HG03060 (cell line): ENCODE measurements around the gene ARF1.
A peak's percentile ranks its signal among the peaks of the same experiment; 100 is the strongest.
"Not testable (repeated sequence)": the region's sequence is repeated elsewhere in the genome, so short reads cannot be mapped to it uniquely, and the experiment has no call there.

Source experiments
- ATAC-seq: cut with Tn5 transposase; IDR thresholded peaks from one replicate; pipeline ENCODE4 v1.9.1; 2021; ENCODE audit warnings: low read depth, moderate number of reproducible peaks; ENCODE audit not compliant: unreplicated experiment

ARF1 gene

DNA sequence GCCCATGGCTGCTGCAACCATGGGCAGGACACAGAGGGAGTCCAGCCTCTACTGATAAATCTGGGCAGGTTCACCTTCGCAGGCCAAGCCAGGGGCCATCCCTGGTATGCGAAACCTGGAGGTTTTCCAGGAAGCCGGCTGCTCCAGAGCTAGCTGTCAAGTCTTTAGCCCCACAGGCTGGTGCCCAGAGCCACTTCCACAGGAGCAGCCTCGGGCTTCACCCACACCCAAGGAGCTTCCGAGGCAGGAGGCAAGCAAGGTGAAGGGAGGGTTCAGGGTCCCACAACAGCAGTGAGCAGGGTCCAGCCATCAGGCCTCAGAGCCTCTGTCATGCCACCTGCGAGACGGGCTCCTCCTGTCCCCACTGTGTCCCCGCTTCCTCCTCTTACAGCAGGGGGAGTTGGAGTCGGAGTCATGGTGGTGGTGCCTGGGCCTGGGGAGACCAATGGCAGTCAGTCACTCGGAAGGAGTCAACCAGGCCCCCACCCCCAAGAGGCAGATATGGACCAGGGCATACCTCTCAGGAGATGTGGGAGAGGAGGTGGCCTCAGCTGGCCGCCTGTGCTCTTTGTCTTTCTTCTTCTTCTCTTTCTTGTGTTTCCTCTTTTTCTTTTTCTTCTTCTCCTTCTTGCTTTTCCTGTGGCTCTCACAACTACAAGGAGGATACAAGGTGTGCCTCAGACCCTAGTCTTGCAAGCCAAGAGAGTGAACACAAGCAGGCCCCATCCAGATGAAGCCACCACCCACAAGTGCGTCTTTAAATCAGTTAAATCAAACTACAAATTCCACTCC, 18.5 kb downstream of the ARF1 start:
- no peak for ATAC-seq

DNA sequence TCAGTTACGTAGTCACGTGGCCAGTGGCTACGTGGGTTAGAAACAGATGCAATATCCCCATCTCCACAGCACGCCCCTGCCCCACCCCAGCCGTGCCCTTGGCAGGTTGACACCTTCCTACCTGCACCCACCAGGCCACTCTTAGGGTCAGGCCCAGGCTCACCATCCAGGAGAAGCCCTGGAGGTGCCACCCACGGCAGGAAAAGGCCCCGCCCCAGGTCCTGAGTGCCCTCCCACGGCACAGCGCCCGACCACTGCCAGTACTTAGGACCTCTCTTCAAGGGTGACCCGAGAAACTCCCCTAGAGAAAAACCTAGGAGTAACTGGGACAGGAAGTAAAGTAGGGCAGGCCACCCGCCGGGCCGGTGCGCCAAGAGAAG, 19.1 kb downstream of the ARF1 start:
- ATAC-seq = no peak

DNA sequence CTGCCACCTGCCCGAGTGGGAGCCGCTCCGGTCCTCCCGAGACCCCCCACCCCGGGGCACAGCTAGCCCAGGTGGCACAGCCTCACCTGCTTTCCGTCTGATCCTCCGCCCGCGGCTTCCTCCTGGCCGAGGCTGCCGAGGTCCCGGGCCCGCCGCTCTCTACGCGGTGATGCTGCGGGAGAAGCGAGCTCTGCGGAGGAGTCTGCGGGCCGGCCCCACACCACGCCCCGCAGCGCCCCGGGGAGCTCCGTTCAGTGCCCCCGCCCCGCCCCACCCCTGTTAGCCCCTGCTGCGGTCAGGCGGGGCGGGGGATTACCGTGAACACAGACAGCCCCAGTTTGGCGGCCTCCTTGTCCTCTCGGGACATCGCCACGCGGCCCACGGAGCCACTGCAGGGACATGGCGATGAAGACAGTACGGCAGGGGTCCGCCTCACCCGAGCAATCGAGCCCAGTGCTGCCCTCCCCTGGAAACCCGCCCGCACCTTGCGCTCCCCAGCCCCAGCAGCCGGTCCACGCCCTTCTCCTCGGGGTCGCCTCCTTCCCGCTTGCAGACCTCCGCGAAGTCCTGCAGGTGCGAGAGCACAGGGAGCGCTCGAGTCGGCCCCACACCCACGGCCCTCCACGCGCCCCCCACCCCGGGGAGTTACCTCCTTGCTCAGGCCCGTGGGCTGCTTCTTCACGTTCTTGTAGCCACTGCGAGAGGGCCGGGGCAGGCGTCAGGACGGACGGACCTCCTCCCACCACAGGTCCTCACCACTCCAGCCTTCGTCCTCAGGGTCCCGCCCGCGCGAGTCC, 19.7 kb downstream of the ARF1 start:
- ATAC-seq = no peak

DNA sequence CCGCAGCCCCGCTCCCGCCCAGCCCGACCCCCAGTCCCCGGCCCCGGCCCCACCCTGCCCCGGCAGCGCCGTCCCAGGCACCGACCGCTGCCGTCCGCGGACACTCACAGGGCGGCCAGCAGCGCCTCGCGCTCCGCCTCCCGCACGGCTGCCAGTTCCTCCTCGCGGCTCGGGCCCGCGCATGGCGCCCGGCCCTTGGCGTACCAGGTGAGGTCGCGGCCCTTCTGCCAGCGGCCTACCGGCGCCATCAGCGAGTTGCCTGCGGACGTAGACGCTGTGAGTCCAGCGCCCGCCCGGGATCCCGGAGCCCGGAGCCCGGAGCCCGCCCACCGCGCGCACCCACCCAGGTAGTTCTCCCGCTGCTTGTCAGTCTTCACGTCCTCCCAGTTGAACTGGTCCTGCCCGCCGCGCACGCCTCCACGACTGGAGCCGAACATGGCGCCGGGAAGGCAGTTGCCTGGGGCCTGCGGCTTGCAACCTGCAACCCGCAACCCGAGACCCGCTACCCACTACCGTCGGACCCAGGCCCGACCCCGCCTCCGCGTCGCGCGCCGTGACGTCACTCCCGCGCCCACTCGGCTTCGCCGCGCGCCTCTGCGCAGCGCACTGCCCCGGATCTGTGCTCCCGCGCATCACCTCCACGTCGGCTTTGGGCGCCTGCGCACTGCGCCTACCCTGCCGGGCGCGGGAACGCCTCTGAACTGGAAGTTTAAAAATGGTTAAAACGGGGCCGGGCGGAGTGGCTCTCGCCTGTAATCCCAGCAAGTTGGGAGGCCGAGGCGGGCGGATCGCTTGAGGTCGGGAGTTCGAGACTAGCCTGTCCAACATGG, 20.5 kb downstream of the ARF1 start, which contains the start of gene C1orf35:
TSS of gene C1orf35 (minus strand) at position 535 of the 830 bp plus-strand sequence. CDS start at position 437, 98 bp downstream.
- peak; percentile 47 for ATAC-seq

DNA sequence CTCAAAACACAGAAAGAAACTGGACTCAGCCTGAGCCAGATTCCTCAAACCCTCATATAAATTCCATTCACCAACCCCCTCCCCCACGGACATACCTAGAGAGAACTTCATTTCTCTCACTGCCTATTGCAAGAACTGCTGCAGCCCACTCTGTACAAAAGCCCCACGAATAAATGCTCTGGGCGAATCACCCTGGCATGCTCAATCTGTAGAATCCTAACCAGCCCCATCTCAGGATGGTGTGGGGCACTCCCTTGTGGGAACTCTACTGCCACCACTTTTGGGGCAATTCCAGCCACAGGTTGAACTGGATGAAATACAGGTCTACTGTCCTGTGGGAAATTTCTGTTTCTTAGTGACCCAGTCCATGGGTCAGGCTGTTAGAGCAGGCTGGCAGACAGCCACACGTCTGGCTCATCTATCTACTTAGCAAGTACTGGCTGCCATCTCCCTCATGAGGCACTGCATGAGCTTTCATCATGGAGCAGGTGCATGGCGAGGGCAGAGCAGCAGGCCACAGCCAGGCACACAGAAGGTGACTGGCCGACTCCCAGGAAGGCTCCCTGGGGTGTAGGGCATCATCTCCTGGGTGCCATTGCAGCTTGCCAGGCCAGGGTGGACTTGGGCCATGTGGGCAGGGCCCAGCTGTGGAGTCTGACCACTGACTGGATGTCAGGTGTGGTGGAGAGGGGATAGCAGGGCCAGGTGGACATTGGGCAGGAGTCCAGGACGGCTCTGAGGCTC, 22.2 kb downstream of the ARF1 start:
- no peak for ATAC-seq

DNA sequence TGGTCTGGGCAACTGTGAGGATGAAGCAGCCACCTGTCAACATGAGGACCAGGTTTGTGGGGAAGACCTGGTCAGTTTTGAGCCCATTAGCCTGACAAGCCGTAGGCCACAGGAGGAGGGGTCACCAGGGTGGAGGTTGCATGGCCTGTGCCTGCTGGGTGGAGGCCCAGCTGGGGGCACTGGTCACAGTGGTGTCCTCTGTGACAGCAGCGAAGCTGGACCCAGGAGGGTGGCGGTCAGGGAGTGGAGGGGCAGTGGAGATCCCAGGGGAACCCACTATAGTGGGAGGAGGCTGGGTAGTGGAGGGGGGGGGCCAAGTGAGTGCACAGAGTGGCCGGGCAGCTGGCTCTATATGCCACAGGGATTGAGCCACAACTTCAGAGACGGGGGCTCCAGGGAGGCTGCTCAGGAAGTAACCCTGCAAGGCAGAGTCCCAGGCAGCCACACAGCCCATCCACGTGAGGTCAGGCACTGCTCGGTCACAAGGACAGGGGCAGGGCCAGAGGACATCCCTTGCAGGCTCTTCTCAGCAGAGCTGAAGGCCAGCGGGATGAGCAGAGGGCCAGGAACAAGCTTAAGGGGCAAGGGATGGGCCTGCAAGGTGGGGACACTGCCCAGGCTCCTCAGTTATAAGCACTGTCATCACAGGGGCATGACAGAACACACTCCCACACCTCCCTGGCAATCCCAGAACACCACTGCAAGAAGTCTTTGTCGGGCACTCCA, 22.9 kb downstream of the ARF1 start:
- no peak for ATAC-seq

DNA sequence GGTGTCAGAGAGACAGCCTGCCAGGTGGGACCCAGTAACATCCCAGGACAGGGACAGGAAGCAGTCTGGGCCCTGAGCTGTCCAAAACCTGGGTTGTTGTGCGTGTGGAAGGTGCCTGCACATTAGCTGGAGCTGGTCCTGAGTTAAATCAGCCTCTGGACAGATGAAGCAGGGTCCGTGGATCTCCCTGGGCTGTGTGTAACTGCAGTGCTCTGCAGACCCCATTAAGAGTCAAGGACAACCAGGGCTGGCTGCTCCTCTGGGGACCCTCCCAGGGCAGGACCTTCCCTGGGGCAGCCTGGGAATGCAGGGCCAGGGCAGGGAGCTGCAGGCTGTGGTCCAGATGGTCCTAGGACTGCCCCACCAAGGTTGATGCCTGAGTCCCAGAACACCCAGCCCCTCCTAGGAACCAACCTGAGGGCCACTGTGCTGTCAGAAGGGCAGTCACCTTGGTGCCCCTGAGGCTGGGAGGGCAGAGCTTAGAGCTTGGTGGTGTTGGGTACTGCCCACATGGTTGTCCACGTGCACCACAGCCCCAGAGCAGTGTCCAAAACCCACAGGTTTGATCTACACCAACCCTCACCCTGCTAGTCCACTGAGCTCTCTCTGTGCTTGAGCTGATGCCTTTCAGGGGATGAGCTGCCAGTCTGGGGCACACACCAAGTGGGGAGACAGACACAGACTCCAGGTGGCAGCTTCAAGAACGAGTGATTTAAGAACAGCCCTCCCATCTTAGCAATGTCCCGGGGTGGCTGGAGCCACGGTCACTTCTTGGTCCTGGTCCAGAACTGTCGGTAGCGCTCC, 23.7 kb downstream of the ARF1 start:
- ATAC-seq = no peak

DNA sequence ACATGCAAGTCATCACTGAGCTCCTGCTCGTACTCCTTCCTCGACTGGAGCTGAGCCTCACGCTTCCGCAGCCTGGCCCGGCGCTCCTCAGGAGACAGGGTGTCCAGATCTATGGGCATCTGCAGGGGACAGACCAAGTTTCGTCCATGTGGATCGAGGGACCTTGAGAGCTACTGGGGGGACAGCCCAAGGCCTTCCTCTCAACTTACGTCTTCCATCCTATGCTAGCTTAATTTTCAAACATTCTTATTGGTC, 24.2 kb downstream of the ARF1 start:
- ATAC-seq = no peak

DNA sequence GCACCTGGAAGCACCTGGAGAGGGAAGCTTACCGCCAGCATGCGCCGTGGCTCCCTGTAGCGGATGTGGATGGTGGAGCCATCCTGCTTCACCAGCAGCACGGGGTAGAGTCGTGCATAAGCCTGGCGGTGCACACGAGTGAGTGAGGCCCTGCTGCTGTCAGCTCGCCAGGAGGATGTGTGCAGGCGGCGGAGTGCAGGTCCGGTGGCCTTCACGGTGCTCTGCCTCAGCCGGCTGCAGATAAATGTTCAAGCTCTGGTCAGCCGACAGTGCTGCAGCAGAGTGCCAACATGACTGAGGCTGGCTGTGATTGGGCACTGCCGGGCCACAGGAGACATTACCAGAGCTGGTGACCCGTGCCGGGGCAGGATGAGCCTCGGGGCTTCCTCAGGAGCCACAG, 25.1 kb downstream of the ARF1 start:
- no peak for ATAC-seq

DNA sequence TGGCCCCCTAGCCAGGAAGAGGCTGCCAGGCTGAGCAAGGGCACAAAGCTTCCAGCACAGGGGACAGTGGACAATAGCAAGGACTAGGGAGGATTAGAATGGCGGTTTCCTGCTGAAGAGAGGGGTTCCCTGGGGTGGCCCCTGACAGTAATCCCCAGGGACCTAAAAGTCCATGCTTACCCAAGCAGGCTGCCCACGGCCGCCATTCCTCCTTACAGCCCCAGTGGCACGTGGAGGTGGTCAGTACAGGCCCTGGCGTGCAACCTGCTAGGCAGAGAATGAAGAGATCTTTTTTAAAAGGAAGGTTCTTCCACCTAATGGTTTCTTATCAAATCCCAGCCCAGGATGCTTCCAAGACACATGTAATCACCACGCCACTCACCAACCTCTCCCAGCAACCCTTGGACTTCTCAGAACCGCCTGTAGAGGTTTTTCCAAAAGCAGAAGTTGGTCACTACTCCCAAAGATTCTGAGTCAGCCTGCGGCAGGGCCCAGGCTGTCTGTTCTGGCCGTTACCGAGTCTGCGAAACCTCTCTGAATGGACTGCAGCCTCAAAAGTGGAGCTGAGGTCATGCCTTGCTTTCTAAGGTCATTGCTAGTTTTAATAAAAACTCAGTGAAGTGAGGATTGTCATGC, 25.7 kb downstream of the ARF1 start:
- ATAC-seq = no peak

DNA sequence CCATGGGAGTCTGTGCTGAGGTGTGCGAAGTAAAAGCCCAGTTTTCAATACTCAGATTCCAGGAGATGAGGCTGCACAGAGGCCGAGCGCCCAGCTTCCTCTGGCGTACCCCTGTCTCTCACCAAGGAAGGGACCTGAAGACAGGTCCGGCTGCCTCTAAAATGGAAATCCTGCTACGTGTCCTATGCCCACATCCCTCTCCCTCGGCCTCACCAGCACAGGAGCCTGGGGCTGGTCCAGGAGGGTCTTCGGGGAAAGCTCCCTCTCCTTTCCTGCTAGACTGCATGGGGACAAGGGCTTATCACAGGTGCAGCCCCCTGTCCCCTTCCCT, 26.2 kb downstream of the ARF1 start:
- peak; percentile 7 for ATAC-seq

DNA sequence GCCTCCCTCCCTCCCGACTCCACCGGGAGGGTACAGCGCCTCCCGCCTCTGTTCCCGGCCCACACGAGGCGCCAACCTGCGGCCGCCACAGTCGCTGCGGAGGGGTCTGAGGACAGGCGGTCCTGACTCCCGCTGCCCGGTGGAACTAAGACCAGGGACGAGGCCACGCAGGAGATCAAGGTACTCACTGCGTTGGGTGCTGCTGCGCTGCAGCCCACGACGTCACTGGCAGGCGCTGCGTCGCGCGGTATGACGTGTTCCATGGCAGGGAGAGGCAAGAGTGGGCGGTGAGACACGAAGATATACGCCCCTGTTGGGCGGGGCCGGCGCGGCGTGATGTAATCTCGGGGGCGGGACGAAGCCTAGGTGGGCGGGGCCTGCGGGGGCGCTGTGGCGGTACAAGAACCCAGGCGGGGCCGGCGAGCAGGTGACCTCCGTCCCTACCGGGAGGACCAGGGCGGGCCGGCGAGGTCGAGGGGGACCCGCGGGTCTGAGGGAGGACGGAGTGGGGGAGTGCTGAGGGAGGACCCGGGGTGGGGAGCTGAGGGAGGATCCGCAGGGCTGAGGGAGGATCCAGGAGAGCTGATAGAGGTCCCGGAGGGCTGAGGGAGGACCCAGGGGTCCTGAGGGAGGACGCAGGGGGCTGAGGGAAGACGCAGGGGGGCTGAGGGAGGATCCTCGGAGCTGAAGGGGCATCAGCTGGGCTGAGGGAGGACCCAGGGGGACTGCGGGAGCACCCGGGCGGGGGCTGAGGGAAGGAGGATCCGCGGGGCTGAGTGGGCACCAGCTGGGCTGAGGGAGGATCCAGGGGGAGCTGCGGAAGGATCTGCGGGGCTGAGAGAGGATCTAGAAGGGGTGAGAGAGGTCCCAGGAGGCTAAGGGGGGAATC, 26.8 kb downstream of the ARF1 start, which contains the start of gene MRPL55:
TSS of gene MRPL55 (minus strand) at position 227 of the 889 bp plus-strand sequence. CDS start 1,039 bp downstream, outside the sequence.
- ATAC-seq = peak; percentile 84

DNA sequence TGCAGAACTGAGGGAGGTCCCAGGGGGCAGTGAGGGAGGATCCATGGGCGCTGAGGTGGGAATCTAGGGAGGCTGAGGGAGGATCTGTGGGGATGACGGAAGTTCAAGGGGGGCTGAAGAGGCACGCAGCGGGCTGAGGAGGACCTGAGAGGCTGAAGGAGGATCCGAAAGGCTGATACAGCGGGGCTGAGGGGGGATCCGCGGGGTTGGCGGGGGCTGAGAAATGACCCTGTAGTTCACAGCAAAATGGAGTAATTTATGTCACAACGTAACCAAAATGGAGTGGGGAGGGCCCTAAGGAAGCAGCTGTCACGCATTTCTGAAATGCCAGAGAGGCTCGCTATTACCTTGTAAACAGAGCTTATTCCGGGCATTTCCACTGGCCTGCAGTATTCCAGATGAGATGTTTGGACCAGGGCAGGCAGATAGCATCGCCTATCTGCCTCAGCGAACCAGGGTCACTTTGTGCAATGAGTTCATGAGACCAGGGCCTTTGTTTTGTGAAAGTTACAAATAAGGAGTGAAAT, 27.5 kb downstream of the ARF1 start:
- ATAC-seq = no peak

DNA sequence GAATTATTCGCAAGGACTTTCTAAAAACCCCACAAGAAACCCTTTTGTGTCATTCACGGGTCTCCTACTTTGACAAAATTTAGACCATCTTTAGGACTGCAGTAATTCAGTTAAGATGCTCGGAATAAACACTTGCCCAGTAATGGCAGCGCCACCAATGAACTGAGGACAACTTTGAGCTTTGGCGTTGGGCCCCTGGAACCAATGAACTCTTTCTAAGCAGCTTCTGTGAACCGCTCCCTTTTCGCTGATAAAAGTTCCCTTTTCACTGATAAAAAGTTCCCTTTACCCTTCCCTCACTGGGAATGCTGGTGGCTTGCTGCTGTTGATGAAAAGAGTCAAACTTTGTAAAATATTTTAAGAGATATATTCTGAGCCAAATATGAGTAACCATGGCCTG, 28.0 kb downstream of the ARF1 start:
- ATAC-seq = no peak

DNA sequence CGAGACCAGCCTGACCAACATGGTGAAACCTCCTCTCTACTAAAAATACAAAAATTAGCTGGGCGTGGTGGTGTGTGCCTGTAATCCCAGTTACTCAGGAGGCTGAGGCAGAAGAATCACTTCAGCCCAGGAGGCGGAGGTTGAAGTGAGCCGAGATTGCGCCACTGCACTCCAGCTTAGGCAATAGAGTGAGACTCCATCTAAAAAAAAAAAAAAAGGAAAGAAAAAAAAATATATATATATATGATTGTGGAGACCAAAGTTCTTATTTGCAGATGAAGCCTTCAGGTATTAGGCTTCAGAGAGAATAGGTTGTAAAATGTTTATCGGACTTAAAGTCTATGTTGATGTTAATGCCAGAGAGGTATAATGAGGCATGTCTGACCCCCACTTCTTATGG, 28.8 kb downstream of the ARF1 start:
- not testable (repeated sequence) for ATAC-seq

DNA sequence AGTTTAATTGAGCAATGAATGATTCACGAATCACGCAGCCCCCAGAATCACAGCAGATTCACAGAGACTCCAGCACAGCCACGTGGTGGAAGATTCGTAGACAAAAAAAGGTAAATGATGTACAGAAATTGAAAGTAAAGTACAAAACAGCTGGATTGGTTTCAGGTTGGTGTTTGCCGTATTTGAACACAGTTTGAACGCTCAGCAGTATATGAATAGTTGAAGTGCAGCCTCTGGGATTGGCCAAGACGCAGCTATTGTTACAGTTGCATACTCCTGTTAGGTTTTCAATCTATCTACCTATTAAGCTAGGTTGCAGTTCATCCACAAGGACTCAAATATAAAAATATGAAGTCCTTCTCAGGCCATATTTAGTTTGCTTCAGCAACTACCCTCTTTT, 29.7 kb downstream of the ARF1 start:
- ATAC-seq = no peak

DNA sequence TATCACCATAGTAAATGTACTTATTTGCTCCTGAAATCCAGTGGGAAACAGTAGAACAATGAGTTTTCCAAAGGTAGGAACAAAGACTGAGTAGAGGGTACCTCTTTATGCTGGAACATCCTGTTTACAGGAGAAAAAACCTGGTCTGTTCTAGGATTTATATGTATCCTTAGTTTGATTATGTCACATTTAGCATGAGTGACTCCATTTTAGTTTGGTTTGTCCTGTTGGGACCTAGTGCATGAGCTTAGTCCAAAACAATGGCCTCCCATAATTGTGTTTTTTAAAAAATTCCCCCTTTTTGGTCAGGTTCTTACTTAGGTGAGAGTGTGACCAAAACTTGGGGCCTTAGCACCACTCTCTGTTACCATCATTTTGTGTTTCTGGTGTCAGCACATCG, 30.1 kb downstream of the ARF1 start:
- ATAC-seq = no peak
